Keratinocyte (primary cell): Measurements from ENCODE around the gene BARX1.

Source experiments
- EZH2 ChIP-seq: IDR thresholded peaks from one replicate; pipeline ENCODE4 v1.6.1; 2012; ENCODE audit warnings: inconsistent platforms, mild to moderate bottlenecking, low read length, moderate library complexity
- TF ChIP-seq, protein P1 (sequence below), 3 experiments: IDR thresholded peaks in 1 of 3; conservative IDR thresholded peaks in 1 of 3; optimal IDR thresholded peaks in 1 of 3; 2 replicates in 2 of 3; 3 replicates in 1 of 3; pipeline versions ENCODE3 to v1.5.1; 2011; ENCODE audit warnings: low read length in 3 of 3, mild to moderate bottlenecking in 3 of 3, moderate library complexity in 2 of 3, control low read depth in 1 of 3, inconsistent platforms in 1 of 3; ENCODE audit not compliant: insufficient read depth in 2 of 3; ENCODE audit errors: extremely low read depth in 1 of 3

GRCh38 chr9:93967020-93967803, 12.1 kb upstream of the BARX1 start:
- TF ChIP-seq EZH2, result no peak
- TF ChIP-seq, protein P1, sequence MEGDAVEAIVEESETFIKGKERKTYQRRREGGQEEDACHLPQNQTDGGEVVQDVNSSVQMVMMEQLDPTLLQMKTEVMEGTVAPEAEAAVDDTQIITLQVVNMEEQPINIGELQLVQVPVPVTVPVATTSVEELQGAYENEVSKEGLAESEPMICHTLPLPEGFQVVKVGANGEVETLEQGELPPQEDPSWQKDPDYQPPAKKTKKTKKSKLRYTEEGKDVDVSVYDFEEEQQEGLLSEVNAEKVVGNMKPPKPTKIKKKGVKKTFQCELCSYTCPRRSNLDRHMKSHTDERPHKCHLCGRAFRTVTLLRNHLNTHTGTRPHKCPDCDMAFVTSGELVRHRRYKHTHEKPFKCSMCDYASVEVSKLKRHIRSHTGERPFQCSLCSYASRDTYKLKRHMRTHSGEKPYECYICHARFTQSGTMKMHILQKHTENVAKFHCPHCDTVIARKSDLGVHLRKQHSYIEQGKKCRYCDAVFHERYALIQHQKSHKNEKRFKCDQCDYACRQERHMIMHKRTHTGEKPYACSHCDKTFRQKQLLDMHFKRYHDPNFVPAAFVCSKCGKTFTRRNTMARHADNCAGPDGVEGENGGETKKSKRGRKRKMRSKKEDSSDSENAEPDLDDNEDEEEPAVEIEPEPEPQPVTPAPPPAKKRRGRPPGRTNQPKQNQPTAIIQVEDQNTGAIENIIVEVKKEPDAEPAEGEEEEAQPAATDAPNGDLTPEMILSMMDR (optimal IDR thresholded peaks at IDR 0.05 in 1 of 3, IDR thresholded peaks at IDR 0.05 in 1 of 3, conservative IDR thresholded peaks at IDR 0.05 in 1 of 3; ENCODE audit: extremely low read depth in 1 of 3, insufficient read depth in 2 of 3, low read length in 3 of 3), result no peak
